SK-N-SH treated with all-trans-retinoic acid at 6 μM for 48 hours (cell line): ENCODE data around the gene UBE4A.
"Not testable (repeated sequence)": the region's sequence is repeated elsewhere in the genome, so short reads cannot be mapped to it uniquely, and the experiment has no call there.

Experiments used
- ATAC-seq: fragments of 200-7000 bp; cut with Tn5 transposase; 3 replicates; pipeline ENCODE4 v1.9.1; 2020; ENCODE audit warnings: mild to moderate bottlenecking, moderate library complexity
- ARNTL ChIP-seq: fragments of 450-650 bp; formaldehyde crosslinking; IDR thresholded peaks from 2 replicates; pipeline ENCODE4 v1.5.0; 2020; ENCODE audit warnings: low read depth, mild to moderate bottlenecking, moderate library complexity, borderline replicate concordance
- BACH2 ChIP-seq: fragments of 250-450 bp; sonication (Bioruptor Pico); IDR thresholded peaks from 2 replicates; pipeline ENCODE4 v1.9.0; 2021; ENCODE audit warnings: mild to moderate bottlenecking, borderline replicate concordance
- CSDC2 ChIP-seq: fragments of 250-450 bp; sonication (Bioruptor Pico); IDR thresholded peaks from 2 replicates; pipeline ENCODE4 v1.5.0; 2020; ENCODE audit warnings: mild to moderate bottlenecking, moderate library complexity
- ESRRG ChIP-seq: fragments of 250-450 bp; sonication (Bioruptor Pico); IDR thresholded peaks from 2 replicates; pipeline ENCODE4 v1.6.1; 2021; ENCODE audit warnings: mild to moderate bottlenecking
- GLIS3 ChIP-seq: fragments of 250-450 bp; sonication (Bioruptor Pico); IDR thresholded peaks from 2 replicates; pipeline ENCODE4 v1.5.0; 2020; ENCODE audit warnings: mild to moderate bottlenecking, moderate library complexity
- ISL1 ChIP-seq: fragments of 250-450 bp; sonication (Bioruptor Pico); IDR thresholded peaks from 2 replicates; pipeline ENCODE4 v2.1.2; 2022; ENCODE audit warnings: mild to moderate bottlenecking, moderate library complexity
- OSR1 ChIP-seq: fragments of 250-450 bp; sonication (Bioruptor Pico); IDR thresholded peaks from 2 replicates; pipeline ENCODE4 v1.8.0; 2022; ENCODE audit warnings: moderate library complexity, mild to moderate bottlenecking, inconsistent platforms
- POU6F1 ChIP-seq: fragments of 250-450 bp; sonication (Bioruptor Pico); IDR thresholded peaks from 2 replicates; pipeline ENCODE4 v1.8.0; 2021; ENCODE audit warnings: low read depth, mild to moderate bottlenecking, moderate library complexity, borderline replicate concordance
- PPARA ChIP-seq: fragments of 250-450 bp; sonication (Bioruptor Pico); IDR thresholded peaks from 2 replicates; pipeline ENCODE4 v1.5.0; 2020; ENCODE audit warnings: mild to moderate bottlenecking, borderline replicate concordance
- RARB ChIP-seq: fragments of 250-450 bp; sonication (Bioruptor Pico); IDR thresholded peaks from 2 replicates; pipeline ENCODE4 v1.8.0; 2021; ENCODE audit warnings: mild to moderate bottlenecking, moderate library complexity
- TCF4 ChIP-seq: fragments of 250-450 bp; sonication (Bioruptor Pico); IDR thresholded peaks from 2 replicates; pipeline ENCODE4 v1.8.0; 2021; ENCODE audit warnings: mild to moderate bottlenecking, moderate library complexity, borderline replicate concordance
- ZC3H10 ChIP-seq: fragments of 250-450 bp; sonication (Bioruptor Pico); IDR thresholded peaks from 2 replicates; pipeline ENCODE4 v1.5.1; 2021; ENCODE audit warnings: mild to moderate bottlenecking, moderate library complexity
- ZFP3 ChIP-seq: fragments of 250-450 bp; sonication (Bioruptor Pico); IDR thresholded peaks from 2 replicates; pipeline ENCODE4 v1.5.0; 2020; ENCODE audit warnings: mild to moderate bottlenecking, moderate library complexity
- ZFP30 ChIP-seq: fragments of 450-650 bp; formaldehyde crosslinking; IDR thresholded peaks from 2 replicates; pipeline ENCODE4 v1.5.0; 2022; ENCODE audit warnings: mild to moderate bottlenecking, moderate library complexity
- ZNF565 ChIP-seq: fragments of 450-650 bp; formaldehyde crosslinking; conservative IDR thresholded peaks from 2 replicates; pipeline ENCODE4 v1.5.0; 2020; ENCODE audit warnings: low read depth, mild to moderate bottlenecking, moderate library complexity
- ZNF70 ChIP-seq: fragments of 450-650 bp; formaldehyde crosslinking; IDR thresholded peaks from 2 replicates; pipeline ENCODE4 v1.5.0; 2020; ENCODE audit warnings: mild to moderate bottlenecking, moderate library complexity
- ZNF8 ChIP-seq: fragments of 450-650 bp; formaldehyde crosslinking; IDR thresholded peaks from 2 replicates; pipeline ENCODE4 v1.5.0; 2020; ENCODE audit warnings: mild to moderate bottlenecking, moderate library complexity
- TF ChIP-seq, protein P1 (sequence below): fragments of 250-450 bp; sonication (Bioruptor Pico); IDR thresholded peaks from 2 replicates; pipeline ENCODE4 v1.5.1; 2021; ENCODE audit warnings: mild to moderate bottlenecking, moderate library complexity
- TF ChIP-seq, protein P2 (sequence below): fragments of 250-450 bp; sonication (Bioruptor Pico); IDR thresholded peaks from 2 replicates; pipeline ENCODE4 v1.8.0; 2020; ENCODE audit warnings: mild to moderate bottlenecking, moderate library complexity, borderline replicate concordance
- TF ChIP-seq, protein P3 (sequence below): fragments of 250-450 bp; sonication (Bioruptor Pico); IDR thresholded peaks from 2 replicates; pipeline ENCODE4 v1.5.0; 2020; ENCODE audit warnings: mild to moderate bottlenecking, moderate library complexity

Gene UBE4A

DNA sequence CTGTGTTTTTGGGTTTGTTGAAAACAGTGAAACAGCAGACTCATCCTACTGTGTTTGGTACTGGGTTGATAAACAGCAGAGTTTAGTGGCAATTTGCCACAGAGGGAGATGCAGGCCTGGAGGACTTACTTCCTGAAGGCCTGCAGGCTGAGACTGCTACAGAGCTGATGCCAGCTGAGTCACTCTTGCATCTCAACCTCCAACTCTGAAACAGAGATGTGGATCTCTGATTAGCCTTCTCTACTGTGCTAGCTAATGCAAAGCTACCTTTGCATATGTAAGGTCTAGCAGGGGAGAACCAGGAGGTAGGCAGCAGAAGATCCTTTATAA is 56.3 kb downstream of the UBE4A start (continued):
- TF ChIP-seq, protein P1, sequence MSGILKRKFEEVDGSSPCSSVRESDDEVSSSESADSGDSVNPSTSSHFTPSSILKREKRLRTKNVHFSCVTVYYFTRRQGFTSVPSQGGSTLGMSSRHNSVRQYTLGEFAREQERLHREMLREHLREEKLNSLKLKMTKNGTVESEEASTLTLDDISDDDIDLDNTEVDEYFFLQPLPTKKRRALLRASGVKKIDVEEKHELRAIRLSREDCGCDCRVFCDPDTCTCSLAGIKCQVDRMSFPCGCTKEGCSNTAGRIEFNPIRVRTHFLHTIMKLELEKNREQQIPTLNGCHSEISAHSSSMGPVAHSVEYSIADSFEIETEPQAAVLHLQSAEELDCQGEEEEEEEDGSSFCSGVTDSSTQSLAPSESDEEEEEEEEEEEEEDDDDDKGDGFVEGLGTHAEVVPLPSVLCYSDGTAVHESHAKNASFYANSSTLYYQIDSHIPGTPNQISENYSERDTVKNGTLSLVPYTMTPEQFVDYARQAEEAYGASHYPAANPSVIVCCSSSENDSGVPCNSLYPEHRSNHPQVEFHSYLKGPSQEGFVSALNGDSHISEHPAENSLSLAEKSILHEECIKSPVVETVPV (CRISPR knock-in tag), result no peak
- TF ChIP-seq ISL1 (CRISPR knock-in tag) (0 out of 2 replicates have a peak, but pooled peaks have one; percentile 26), BACH2 (CRISPR knock-in tag) (peak; percentile 79; the same call in 1 of the 2 replicates), RARB (CRISPR knock-in tag) (no peak), ZNF565 (CRISPR knock-in tag) (no peak), TCF4 (CRISPR knock-in tag) (peak; percentile 73), OSR1 (no peak), ZNF70 (CRISPR knock-in tag) (no peak), ESRRG (CRISPR knock-in tag) (no peak)
- TF ChIP-seq, protein P2, sequence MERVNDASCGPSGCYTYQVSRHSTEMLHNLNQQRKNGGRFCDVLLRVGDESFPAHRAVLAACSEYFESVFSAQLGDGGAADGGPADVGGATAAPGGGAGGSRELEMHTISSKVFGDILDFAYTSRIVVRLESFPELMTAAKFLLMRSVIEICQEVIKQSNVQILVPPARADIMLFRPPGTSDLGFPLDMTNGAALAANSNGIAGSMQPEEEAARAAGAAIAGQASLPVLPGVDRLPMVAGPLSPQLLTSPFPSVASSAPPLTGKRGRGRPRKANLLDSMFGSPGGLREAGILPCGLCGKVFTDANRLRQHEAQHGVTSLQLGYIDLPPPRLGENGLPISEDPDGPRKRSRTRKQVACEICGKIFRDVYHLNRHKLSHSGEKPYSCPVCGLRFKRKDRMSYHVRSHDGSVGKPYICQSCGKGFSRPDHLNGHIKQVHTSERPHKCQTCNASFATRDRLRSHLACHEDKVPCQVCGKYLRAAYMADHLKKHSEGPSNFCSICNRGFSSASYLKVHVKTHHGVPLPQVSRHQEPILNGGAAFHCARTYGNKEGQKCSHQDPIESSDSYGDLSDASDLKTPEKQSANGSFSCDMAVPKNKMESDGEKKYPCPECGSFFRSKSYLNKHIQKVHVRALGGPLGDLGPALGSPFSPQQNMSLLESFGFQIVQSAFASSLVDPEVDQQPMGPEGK, result no peak

DNA sequence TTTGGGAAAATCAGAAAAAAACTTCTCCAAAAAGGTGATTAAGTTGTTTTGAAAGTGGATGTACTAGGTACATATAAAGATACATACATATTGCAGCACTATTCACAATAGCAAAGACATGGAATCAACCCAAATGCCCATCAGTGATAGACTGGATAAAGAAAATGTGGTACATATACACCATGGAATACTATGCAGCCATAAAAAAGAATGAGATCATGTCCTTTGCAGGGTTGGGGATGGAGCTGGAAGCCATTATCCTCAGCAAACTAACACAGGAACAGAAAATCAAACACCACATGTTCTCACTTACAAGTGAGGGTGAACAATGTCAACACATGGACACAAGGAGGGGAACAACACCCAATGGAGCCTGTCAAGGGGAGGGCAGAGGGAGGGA is 57.5 kb downstream of the UBE4A start:
- not testable (repeated sequence) for ATAC-seq
- peak; percentile 67 for TF ChIP-seq ZNF8 (CRISPR knock-in tag)

- no peak for ATAC-seq
- no peak for TF ChIP-seq OSR1
- TF ChIP-seq, protein P1 (CRISPR knock-in tag), result no peak
- TF ChIP-seq, protein P3, sequence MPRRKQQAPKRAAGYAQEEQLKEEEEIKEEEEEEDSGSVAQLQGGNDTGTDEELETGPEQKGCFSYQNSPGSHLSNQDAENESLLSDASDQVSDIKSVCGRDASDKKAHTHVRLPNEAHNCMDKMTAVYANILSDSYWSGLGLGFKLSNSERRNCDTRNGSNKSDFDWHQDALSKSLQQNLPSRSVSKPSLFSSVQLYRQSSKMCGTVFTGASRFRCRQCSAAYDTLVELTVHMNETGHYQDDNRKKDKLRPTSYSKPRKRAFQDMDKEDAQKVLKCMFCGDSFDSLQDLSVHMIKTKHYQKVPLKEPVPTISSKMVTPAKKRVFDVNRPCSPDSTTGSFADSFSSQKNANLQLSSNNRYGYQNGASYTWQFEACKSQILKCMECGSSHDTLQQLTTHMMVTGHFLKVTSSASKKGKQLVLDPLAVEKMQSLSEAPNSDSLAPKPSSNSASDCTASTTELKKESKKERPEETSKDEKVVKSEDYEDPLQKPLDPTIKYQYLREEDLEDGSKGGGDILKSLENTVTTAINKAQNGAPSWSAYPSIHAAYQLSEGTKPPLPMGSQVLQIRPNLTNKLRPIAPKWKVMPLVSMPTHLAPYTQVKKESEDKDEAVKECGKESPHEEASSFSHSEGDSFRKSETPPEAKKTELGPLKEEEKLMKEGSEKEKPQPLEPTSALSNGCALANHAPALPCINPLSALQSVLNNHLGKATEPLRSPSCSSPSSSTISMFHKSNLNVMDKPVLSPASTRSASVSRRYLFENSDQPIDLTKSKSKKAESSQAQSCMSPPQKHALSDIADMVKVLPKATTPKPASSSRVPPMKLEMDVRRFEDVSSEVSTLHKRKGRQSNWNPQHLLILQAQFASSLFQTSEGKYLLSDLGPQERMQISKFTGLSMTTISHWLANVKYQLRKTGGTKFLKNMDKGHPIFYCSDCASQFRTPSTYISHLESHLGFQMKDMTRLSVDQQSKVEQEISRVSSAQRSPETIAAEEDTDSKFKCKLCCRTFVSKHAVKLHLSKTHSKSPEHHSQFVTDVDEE (CRISPR knock-in tag), result no peak
- TF ChIP-seq ZNF565 (CRISPR knock-in tag), result no peak
- TF ChIP-seq ESRRG (CRISPR knock-in tag), result no peak
- no peak for TF ChIP-seq GLIS3 (CRISPR knock-in tag)
- no peak for TF ChIP-seq ARNTL (CRISPR knock-in tag)
- TF ChIP-seq ZFP30, result no peak
- no peak for TF ChIP-seq POU6F1
- TF ChIP-seq BACH2 (CRISPR knock-in tag), result no peak
- no peak for TF ChIP-seq PPARA (CRISPR knock-in tag)
- TF ChIP-seq ZNF70 (CRISPR knock-in tag), result no peak
- TF ChIP-seq CSDC2 (CRISPR knock-in tag), result no peak
- TF ChIP-seq ZC3H10 (CRISPR knock-in tag), result no peak
- no peak for TF ChIP-seq RARB (CRISPR knock-in tag)
- TF ChIP-seq ZNF8 (CRISPR knock-in tag), result no peak
- TF ChIP-seq ZFP3 (CRISPR knock-in tag), result no peak
- TF ChIP-seq, protein P2, result no peak
Observed at GRCh38 chr11:118417801-118418200, 58.4 kb downstream of the UBE4A start.
